Adipocyte (in vitro differentiated cells): ENCODE data around the gene NEK6.

Source experiments
- DNase-seq: peaks from one replicate; pipeline ENCODE4 v3.0.0-alpha.2; 2015; ENCODE audit warnings: low read depth
- H3K27me3 ChIP-seq: replicated peaks from 2 replicates; pipeline ENCODE4 v1.7.0; 2013; ENCODE audit warnings: mild to moderate bottlenecking, low read length, moderate library complexity; ENCODE audit not compliant: control insufficient read depth, insufficient read depth
- H3K36me3 ChIP-seq: 2 replicates; pipeline ENCODE4 v1.7.0; 2013; ENCODE audit warnings: low read length, mild to moderate bottlenecking, moderate library complexity; ENCODE audit not compliant: control insufficient read depth, insufficient read depth, severe bottlenecking
- H3K4me1 ChIP-seq: 2 replicates; pipeline ENCODE4 v1.7.0; 2013; ENCODE audit warnings: mild to moderate bottlenecking, low read length, moderate library complexity; ENCODE audit not compliant: control insufficient read depth, insufficient read depth
- H3K4me3 ChIP-seq: 2 replicates; pipeline ENCODE4 v1.7.0; 2013; ENCODE audit warnings: mild to moderate bottlenecking, low read length, moderate library complexity
- H3K9ac ChIP-seq: 2 replicates; pipeline ENCODE4 v1.7.0; 2013; ENCODE audit warnings: mild to moderate bottlenecking, low read length, moderate library complexity
- H3K9me3 ChIP-seq: 2 replicates; pipeline ENCODE4 v1.7.0; 2013; ENCODE audit warnings: mild to moderate bottlenecking, low read length, moderate library complexity; ENCODE audit not compliant: control insufficient read depth

NEK6 gene

DNA sequence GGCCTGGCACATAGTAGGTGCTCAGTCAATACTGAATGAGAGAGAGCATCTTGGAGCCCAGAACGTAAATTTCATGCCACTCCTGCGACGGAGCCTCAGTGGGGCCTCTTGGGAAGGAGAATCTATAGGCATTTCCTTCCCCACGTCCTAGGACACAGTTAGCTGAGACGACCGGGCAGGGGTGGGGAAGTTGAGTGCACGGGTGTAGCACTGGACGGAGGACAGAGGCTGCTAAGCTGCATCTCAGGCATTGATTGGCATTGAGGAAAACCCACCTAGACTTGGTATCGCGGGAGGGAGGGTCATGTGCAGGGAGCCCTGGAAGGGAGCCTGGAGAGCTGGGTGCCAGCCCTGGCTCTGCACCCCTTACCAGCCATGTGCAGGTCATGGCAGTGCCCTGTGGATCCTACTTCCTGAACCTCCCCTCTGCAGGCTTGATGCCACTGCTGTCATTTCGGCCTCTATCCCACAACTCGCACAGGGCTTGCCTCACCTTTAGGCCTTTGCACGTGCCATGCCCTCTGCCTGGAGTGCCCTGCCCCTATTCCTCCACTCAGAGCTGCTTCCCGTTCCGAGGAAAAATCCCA lies 25.6 kb downstream of the NEK6 start:
- Histone ChIP-seq H3K9me3 (no peaks in the 10 kb centered on the region), H3K36me3 (peaks cover 3% of the 10 kb centered on the region), H3K27me3 (no peaks in the 10 kb centered on the region), H3K9ac (peak overlapping the region; percentile 72), H3K4me1 (peaks cover 85% of the 10 kb centered on the region), H3K4me3 (no peak overlapping the region)
- DNase-seq: no peak

DNA sequence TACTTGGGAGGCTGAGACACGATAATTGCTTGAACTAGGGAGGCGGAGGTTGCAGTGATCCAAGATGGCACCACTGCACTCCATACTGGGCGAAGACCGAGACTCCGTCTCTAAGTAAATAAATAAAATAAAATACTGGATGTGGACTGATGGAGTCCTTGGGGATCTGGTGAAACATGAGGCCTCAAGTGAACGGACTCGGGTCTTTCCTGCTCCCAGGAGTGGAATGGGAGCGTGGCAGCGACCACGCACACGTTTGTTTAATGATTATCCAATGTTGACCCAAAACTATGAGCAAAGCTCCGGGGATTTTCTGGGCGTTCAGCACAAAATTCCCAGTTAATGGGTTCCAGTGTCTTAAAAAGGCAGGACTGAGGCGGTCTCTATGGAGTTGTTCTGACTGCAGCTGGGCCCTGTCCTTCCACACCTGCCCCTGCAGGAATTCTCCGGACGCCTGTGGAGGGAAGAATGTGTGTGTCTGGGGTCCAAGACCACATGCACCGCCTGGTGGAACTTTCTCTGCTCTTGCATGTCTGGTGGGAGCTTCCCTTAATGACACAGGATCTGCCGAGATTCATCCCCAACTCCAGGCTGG lies 26.6 kb downstream of the NEK6 start:
- Histone ChIP-seq H3K4me3 (peak overlapping the region; percentile 8), H3K9ac (peak overlapping the region; percentile 89), H3K4me1 (peaks cover 87% of the 10 kb centered on the region), H3K36me3 (peaks cover 6% of the 10 kb centered on the region), H3K27me3 (no peaks in the 10 kb centered on the region), H3K9me3 (no peaks in the 10 kb centered on the region)
- no peak for DNase-seq

DNA sequence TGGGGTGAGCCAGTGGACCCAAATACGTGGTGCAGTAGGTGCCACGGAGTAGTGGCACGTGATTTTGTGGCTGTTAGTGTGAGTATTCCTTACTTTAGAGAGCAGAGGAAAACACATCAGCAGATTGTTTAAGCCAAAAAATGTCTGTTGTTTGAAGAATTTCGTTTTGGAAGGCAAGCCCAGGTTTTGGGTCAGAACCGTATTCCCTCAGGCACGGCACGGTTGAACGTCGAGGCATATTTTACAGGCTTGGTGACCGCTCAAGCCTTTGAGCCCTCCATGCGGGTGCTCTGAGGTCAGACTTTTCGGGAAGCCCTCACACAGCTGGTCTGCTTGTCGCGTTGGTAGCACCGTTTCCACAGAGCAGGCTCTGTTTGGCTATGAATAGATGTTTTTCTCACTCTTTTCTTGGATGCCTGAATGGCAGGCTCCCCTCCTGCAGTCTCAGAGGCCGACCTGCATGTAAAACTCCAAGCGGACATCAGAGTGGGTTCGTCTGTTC lies 27.2 kb downstream of the NEK6 start:
- no peak for DNase-seq
- peak overlapping the region; percentile 54 for H3K4me3 ChIP-seq
- H3K9me3 ChIP-seq: no peaks in the 10 kb centered on the region
- no peaks in the 10 kb centered on the region for H3K27me3 ChIP-seq
- peak overlapping the region; percentile 89 for H3K9ac ChIP-seq
- H3K36me3 ChIP-seq: peaks cover 12% of the 10 kb centered on the region
- peaks cover 86% of the 10 kb centered on the region for H3K4me1 ChIP-seq

GRCh38 chr9:124285490-124285889 lies 27.7 kb downstream of the NEK6 start:
- no peaks in the 10 kb centered on the region for H3K9me3 ChIP-seq
- peaks cover 81% of the 10 kb centered on the region for H3K4me1 ChIP-seq
- DNase-seq: no peak
- H3K9ac ChIP-seq: peak overlapping the region; percentile 89
- H3K4me3 ChIP-seq: peak overlapping the region; percentile 54
- H3K27me3 ChIP-seq: no peaks in the 10 kb centered on the region
- H3K36me3 ChIP-seq: peaks cover 17% of the 10 kb centered on the region

DNA sequence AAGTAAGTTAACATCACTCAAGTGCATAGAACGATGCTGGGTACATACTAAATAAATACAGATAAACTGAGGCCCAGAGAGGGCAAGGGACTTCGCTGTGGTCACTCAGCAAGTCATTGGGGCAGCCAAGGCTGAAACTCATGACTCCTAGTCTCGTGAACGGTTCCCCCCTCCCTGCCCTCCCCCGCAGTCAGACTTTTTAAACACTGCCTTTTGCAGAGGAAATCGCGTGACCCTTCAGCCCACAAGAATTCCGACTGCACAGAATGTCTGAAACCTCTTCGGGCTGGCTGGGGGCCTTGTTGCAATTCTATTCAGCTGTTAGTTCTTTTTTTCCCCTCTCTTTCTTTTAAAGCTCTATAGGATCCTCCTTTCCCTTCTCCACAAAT lies 28.1 kb downstream of the NEK6 start:
- DNase-seq: peak; percentile 96
- peaks cover 78% of the 10 kb centered on the region for H3K4me1 ChIP-seq
- no peaks in the 10 kb centered on the region for H3K27me3 ChIP-seq

GRCh38 chr9:124286292-124286931 lies 28.7 kb downstream of the NEK6 start:
- H3K9me3 ChIP-seq: no peaks in the 10 kb centered on the region
- H3K27me3 ChIP-seq: no peaks in the 10 kb centered on the region
- peaks cover 17% of the 10 kb centered on the region for H3K36me3 ChIP-seq
- peaks cover 75% of the 10 kb centered on the region for H3K4me1 ChIP-seq
- peak overlapping the region; percentile 89 for H3K9ac ChIP-seq
- peak; percentile 89 for DNase-seq
- H3K4me3 ChIP-seq: peak overlapping the region; percentile 35

More for the DNA sequence above, 28.1 kb downstream of the NEK6 start:
- H3K36me3 ChIP-seq: peaks cover 17% of the 10 kb centered on the region
- H3K9me3 ChIP-seq: no peaks in the 10 kb centered on the region
- H3K9ac ChIP-seq: peak overlapping the region; percentile 89
- H3K4me3 ChIP-seq: peak overlapping the region; percentile 54

DNA sequence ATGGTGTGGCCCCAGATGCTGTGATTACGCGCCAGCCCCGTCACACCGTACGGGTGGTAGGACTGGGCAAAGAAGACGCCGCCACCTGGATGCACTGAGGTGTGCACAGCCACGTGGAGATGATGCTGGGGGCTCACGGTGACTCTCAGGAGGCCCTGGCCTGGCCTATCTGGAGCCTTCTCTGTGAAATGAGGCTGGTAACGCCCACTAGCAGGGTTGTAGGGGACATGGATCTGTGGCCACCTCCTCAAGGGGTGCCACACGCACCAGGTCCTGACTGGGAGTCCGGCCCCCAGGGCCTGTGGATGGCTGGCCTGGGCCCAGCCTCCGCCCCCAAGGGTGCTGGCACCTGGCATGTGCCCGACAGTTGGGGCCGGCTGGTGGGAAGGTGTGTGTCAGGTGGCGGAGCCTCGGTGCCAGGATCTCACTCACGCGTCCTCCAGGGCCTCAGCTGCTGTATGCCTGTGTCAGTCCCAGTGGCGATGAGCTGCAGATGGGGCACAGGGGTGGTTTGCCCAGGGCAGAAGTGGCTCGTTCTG lies 32.4 kb downstream of the NEK6 start:
- Histone ChIP-seq H3K9ac (peak overlapping the region; percentile 31), H3K4me1 (peaks cover 68% of the 10 kb centered on the region), H3K36me3 (peaks cover 38% of the 10 kb centered on the region), H3K27me3 (no peaks in the 10 kb centered on the region), H3K9me3 (no peaks in the 10 kb centered on the region), H3K4me3 (no peak overlapping the region)
- DNase-seq: no peak

- DNase-seq: no peak
- no peaks in the 10 kb centered on the region for H3K27me3 ChIP-seq
- H3K36me3 ChIP-seq: peaks cover 45% of the 10 kb centered on the region
- no peaks in the 10 kb centered on the region for H3K9me3 ChIP-seq
- peaks cover 60% of the 10 kb centered on the region for H3K4me1 ChIP-seq
- H3K9ac ChIP-seq: peak overlapping the region; percentile 31
- H3K4me3 ChIP-seq: no peak overlapping the region
Measured at GRCh38 chr9:124290743-124291554, 33.2 kb downstream of the NEK6 start.

- H3K36me3 ChIP-seq: peaks cover 51% of the 10 kb centered on the region
- H3K9ac ChIP-seq: peak overlapping the region; percentile 3
- DNase-seq: peak; percentile 37
- H3K9me3 ChIP-seq: no peaks in the 10 kb centered on the region
- no peak overlapping the region for H3K4me3 ChIP-seq
- H3K27me3 ChIP-seq: no peaks in the 10 kb centered on the region
- H3K4me1 ChIP-seq: peaks cover 59% of the 10 kb centered on the region
Measured at GRCh38 chr9:124291801-124292396, 34.1 kb downstream of the NEK6 start.

DNA sequence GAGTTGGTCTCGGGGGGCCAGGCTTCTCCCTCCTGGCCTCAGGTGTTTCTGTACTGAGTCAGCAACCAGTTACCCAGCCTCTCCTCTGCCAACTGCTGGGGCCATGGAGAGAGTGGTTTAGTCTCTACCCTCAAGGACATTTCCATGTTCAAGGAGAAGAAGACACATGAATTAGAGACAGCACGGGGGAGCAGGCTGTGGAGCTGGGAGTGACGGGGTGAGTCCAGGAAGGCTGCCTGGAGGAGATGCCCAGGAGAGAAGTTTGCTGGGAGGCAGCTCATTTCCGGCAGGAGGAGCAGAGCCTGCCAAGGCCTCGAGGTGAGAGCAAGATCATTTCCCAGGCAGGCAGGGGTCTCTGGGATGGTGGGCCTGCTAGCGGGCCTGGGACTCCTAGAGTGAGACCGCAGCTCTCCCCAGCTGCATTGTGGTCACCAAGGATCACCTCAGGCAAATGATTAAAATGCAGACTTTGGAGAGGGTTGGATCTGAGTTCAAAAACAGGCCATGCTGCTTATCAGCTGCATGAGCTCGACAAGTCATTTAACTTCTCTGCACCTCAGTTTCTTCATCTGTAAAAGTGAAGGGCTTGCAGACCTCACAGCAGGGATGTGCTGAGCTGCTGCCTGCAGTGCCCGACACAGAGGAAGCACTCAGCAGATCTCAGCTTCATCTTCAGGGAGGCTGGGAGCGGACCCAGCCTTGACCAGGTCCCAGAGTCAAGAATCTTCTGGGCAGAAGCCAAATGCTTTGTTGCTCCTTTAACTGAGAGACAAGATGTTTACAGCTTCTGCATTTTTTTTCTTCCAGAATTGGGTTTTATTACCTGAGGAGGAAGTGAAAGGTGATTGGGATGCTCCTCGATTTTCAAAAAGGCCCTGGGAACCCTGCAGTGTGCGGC lies 35.2 kb downstream of the NEK6 start:
- Histone ChIP-seq H3K36me3 (peaks cover 51% of the 10 kb centered on the region), H3K4me3 (no peak overlapping the region), H3K27me3 (no peaks in the 10 kb centered on the region), H3K4me1 (peaks cover 59% of the 10 kb centered on the region), H3K9ac (peak overlapping the region; percentile 3), H3K9me3 (no peaks in the 10 kb centered on the region)
- no peak for DNase-seq
